A549 (cell line): ENCODE measurements around the gene FAM120B. TPM values are rescaled to one million over a fixed set of nuclear protein-coding genes. Genes with fewer than 3 reads are reported as not detected.

Experiments
- ATAC-seq, 2 experiments: fragments of 200-7000 bp in 1 of 2; fragments of >200 bp in 1 of 2; cut with Nextera tagmentation in 1 of 2; cut with Tn5 transposase in 1 of 2; 3 replicates each; pipeline versions ENCODE4 v1.8.0 to v1.9.1; 2018 to 2020; ENCODE audit warnings: mild to moderate bottlenecking in 1 of 2, moderate library complexity in 1 of 2
- CTCF ChIA-PET: fragments of 300-600 bp; sonication (Branson Sonifier 250); formaldehyde crosslinking; extraction: SDS; loops from one replicate; lab custom pipeline; 2021; ENCODE audit warnings: antibody characterized with exemption, inconsistent platforms; lab: Yijun Ruan, JAX
- POLR2A ChIA-PET: fragments of 350-600 bp; formaldehyde crosslinking; extraction: SDS; loops from one replicate; lab custom pipeline; 2021; ENCODE audit warnings: antibody characterized with exemption, inconsistent platforms; lab: Yijun Ruan, JAX
- DNase-seq, 2 experiments: peaks; one replicate each; pipeline versions ENCODE4 v3.0.0 to v3.0.0-alpha.2; 2011 to 2016; ENCODE audit warnings: low read depth in 1 of 2, low spot score in 1 of 2
- FAIRE-seq: peaks from 2 replicates; lab custom pipeline; 2011; peaks lifted over from hg19 to GRCh38; lab: Jason Lieb, UNC
- H3K27ac ChIP-seq, 2 experiments: fragments of >200 bp; sonication (Bioruptor Twin); formaldehyde crosslinking; 3 replicates each; pipeline ENCODE4 v1.5.1; 2016 to 2017
- H3K4me1 ChIP-seq: fragments of >200 bp; sonication (Bioruptor Twin); formaldehyde crosslinking; 3 replicates; pipeline ENCODE4 v1.6.1; 2016
- H3K4me2 ChIP-seq: fragments of >200 bp; sonication (Bioruptor Twin); formaldehyde crosslinking; 3 replicates; pipeline ENCODE4 v1.6.1; 2016
- H3K4me3 ChIP-seq: fragments of >200 bp; sonication (Bioruptor Twin); formaldehyde crosslinking; 3 replicates; pipeline ENCODE4 v1.5.1; 2016
- H3K9me3 ChIP-seq: fragments of >200 bp; sonication (Bioruptor Twin); formaldehyde crosslinking; 3 replicates; pipeline ENCODE4 v1.6.1; 2016
- FOSB ChIP-seq: fragments of 250-450 bp; sonication (Bioruptor Pico); IDR thresholded peaks from 2 replicates; pipeline ENCODE4 v1.5.0; 2020; ENCODE audit warnings: mild to moderate bottlenecking, moderate library complexity
- HDAC2 ChIP-seq: fragments of 200-600 bp; sonication (generic); IDR thresholded peaks from 2 replicates; pipeline ENCODE4 v1.6.1; 2016
- JUNB ChIP-seq: fragments of >200 bp; sonication (Bioruptor Twin); formaldehyde crosslinking; IDR thresholded peaks from 2 replicates; pipeline ENCODE4 v1.6.1; 2016
- MYC ChIP-seq: IDR thresholded peaks from 2 replicates; pipeline ENCODE4 v1.6.1; 2012; ENCODE audit warnings: mild to moderate bottlenecking, inconsistent platforms, low read length, improper control_type of control experiment, borderline replicate concordance
- NFE2L2 ChIP-seq: fragments of 150-350 bp; conservative IDR thresholded peaks from 2 replicates; pipeline ENCODE4 v1.6.1; 2014; ENCODE audit warnings: low read length
- NR3C1 ChIP-seq: fragments of >200 bp; sonication (Bioruptor Twin); formaldehyde crosslinking; IDR thresholded peaks from 3 replicates; pipeline ENCODE4 v1.6.1; 2017
- PHF8 ChIP-seq: fragments of 200-600 bp; sonication (generic); IDR thresholded peaks from 2 replicates; pipeline ENCODE4 v1.6.1; 2016; ENCODE audit warnings: low read depth, mild to moderate bottlenecking, antibody characterized with exemption, moderate library complexity, borderline replicate concordance
- RAD21 ChIP-seq, 2 experiments: fragments of >200 bp in 1 of 2; sonication (Bioruptor Twin) in 1 of 2; formaldehyde crosslinking in 1 of 2; IDR thresholded peaks in 1 of 2; conservative IDR thresholded peaks in 1 of 2; 2 replicates in 1 of 2; 3 replicates in 1 of 2; pipeline ENCODE4 v1.6.1; 2012 to 2018; ENCODE audit warnings: inconsistent platforms in 1 of 2
- RARB ChIP-seq: fragments of 250-450 bp; sonication (Bioruptor Pico); IDR thresholded peaks from 2 replicates; pipeline ENCODE4 v1.8.0; 2021; ENCODE audit warnings: mild to moderate bottlenecking, moderate library complexity
- RFX5 ChIP-seq: fragments of 450-650 bp; IDR thresholded peaks from 2 replicates; pipeline ENCODE4 v1.7.1; 2014; ENCODE audit warnings: antibody characterized with exemption, mild to moderate bottlenecking, moderate library complexity
- SREBF2 ChIP-seq: fragments of 450-650 bp; IDR thresholded peaks from 2 replicates; pipeline ENCODE4 v1.6.1; 2014; ENCODE audit warnings: mild to moderate bottlenecking, moderate library complexity
- TFCP2L1 ChIP-seq: fragments of 250-450 bp; sonication (Bioruptor Pico); IDR thresholded peaks from 2 replicates; pipeline ENCODE4 v1.5.0; 2021; ENCODE audit warnings: mild to moderate bottlenecking
- TP53 ChIP-seq: fragments of 250-450 bp; sonication (Bioruptor Pico); IDR thresholded peaks from 2 replicates; pipeline ENCODE4 v1.5.0; 2021; ENCODE audit warnings: mild to moderate bottlenecking, moderate library complexity
- WGBS: methylation state at CpG from one replicate; pipeline ENCODE4 v1.1.6; 2017; ENCODE audit errors: missing lambda C conversion rate; 5-methylcytosine and 5-hydroxymethylcytosine counted together
- polyA plus RNA-seq, 4 experiments: library from polyadenylated mRNA; depleted of rRNA in 3 of 4; stranded (reverse); fragments of >200 nt; fragmentation: RNase III in 1 of 4; extraction: RNeasy Plus Mini Kit Qiagen cat#74134 plus additional on column Dnase treatment in 1 of 4; gene quantifications; 2 replicates in 3 of 4; 3 replicates in 1 of 4; pipeline ENCODE4 v1.2.3, GENCODE V29; 2011 to 2017
- TF ChIP-seq, protein P1 (sequence below): fragments of 150-350 bp; IDR thresholded peaks from 2 replicates; pipeline ENCODE4 v1.6.1; 2014; ENCODE audit warnings: low read depth, mild to moderate bottlenecking, low read length
- TF ChIP-seq, protein P2 (sequence below): fragments of 250-450 bp; sonication (Bioruptor Pico); IDR thresholded peaks from 2 replicates; pipeline ENCODE4 v1.5.0; 2021; ENCODE audit warnings: mild to moderate bottlenecking, moderate library complexity, borderline replicate concordance
- TF ChIP-seq, protein P3 (sequence below): IDR thresholded peaks from 2 replicates; pipeline ENCODE4 v1.6.1; 2012
- TF ChIP-seq, protein P4 (sequence below): fragments of 450-650 bp; IDR thresholded peaks from 2 replicates; pipeline ENCODE4 v1.6.1; 2014; ENCODE audit warnings: antibody characterized with exemption
- TF ChIP-seq, protein P5 (sequence below): fragments of >200 bp; sonication (Bioruptor Twin); formaldehyde crosslinking; IDR thresholded peaks from 3 replicates; pipeline ENCODE4 v1.5.1; 2016

Gene FAM120B
- polyA plus RNA-seq, 2 of the 4 experiments (the other 2 are of a cell fraction): 7.0 to 7.7 TPM

DNA sequence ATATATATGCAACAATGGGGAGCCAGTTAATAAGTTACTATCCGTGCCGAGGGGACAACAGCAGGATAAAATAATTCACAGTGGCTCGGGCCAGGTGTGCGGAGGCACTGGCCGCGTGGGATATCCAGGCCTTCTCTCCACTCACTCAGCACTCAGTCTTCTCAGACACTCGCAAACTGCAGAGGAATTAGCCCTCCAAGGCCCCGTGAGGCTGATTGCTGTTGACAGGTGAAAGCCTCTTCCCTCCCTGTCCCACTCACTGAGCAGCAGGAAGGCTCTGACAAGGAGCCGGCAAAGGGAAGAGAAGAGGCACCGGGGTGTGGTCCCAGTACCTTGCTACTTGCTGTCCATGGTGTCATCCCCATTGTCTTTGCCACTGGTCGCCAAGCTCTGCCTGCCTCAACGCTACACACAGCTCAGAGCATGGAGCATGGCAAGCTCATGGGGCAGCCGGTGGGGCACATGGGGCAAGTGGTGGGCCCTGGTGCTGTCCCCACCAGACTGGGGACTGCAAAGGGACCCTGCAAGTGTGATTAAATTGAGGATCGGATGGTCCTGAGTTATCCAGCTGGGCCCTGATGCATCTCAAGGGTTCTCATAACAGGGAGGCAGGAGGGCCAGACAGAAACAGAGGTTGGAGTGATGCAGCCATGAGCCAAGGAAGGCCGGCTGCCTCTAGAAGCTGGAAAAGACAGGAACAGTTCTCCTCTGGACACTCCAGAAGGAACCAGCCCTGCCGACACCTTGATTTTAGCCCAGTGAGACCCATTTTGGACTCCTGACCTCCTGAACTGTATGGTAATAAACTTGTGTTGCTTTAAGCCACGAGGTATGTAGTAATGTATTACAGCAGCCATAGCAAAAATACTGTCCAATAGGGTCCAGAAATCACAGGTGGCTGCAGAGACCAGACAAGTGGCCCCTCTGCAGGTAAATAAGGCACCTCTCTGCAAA, 126.9 kb downstream of the FAM120B start:
- no peak for FAIRE-seq
- H3K27ac ChIP-seq: no peak overlapping the region
- no peak overlapping the region for H3K4me3 ChIP-seq
- H3K4me2 ChIP-seq: no peak overlapping the region
- no peak for ATAC-seq
- peaks cover 6% of the 10 kb centered on the region; the same call in 1 of the 3 replicates for H3K4me1 ChIP-seq
- POLR2A ChIA-PET: no interaction called here
- no peaks in the 10 kb centered on the region for H3K9me3 ChIP-seq
- TF ChIP-seq, protein P1, sequence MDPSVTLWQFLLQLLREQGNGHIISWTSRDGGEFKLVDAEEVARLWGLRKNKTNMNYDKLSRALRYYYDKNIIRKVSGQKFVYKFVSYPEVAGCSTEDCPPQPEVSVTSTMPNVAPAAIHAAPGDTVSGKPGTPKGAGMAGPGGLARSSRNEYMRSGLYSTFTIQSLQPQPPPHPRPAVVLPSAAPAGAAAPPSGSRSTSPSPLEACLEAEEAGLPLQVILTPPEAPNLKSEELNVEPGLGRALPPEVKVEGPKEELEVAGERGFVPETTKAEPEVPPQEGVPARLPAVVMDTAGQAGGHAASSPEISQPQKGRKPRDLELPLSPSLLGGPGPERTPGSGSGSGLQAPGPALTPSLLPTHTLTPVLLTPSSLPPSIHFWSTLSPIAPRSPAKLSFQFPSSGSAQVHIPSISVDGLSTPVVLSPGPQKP: no peak
- no peak for TF ChIP-seq TP53 (CRISPR knock-in tag)
- no peak for TF ChIP-seq TFCP2L1 (CRISPR knock-in tag)
- TF ChIP-seq RFX5: no peak
- TF ChIP-seq NFE2L2: no peak
- TF ChIP-seq, protein P2, sequence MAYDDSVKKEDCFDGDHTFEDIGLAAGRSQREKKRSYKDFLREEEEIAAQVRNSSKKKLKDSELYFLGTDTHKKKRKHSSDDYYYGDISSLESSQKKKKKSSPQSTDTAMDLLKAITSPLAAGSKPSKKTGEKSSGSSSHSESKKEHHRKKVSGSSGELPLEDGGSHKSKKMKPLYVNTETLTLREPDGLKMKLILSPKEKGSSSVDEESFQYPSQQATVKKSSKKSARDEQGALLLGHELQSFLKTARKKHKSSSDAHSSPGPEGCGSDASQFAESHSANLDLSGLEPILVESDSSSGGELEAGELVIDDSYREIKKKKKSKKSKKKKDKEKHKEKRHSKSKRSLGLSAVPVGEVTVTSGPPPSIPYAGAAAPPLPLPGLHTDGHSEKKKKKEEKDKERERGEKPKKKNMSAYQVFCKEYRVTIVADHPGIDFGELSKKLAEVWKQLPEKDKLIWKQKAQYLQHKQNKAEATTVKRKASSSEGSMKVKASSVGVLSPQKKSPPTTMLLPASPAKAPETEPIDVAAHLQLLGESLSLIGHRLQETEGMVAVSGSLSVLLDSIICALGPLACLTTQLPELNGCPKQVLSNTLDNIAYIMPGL (CRISPR knock-in tag): no peak
- no peak for TF ChIP-seq FOSB
- TF ChIP-seq, protein P3, sequence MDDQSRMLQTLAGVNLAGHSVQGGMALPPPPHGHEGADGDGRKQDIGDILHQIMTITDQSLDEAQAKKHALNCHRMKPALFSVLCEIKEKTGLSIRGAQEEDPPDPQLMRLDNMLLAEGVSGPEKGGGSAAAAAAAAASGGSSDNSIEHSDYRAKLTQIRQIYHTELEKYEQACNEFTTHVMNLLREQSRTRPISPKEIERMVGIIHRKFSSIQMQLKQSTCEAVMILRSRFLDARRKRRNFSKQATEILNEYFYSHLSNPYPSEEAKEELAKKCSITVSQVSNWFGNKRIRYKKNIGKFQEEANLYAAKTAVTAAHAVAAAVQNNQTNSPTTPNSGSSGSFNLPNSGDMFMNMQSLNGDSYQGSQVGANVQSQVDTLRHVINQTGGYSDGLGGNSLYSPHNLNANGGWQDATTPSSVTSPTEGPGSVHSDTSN: no peak
- no peak for TF ChIP-seq RAD21 (conservative IDR thresholded peaks at IDR 0.05 in 1 of 2, IDR thresholded peaks at IDR 0.05 in 1 of 2)
- no peak for TF ChIP-seq PHF8
- TF ChIP-seq, protein P4, sequence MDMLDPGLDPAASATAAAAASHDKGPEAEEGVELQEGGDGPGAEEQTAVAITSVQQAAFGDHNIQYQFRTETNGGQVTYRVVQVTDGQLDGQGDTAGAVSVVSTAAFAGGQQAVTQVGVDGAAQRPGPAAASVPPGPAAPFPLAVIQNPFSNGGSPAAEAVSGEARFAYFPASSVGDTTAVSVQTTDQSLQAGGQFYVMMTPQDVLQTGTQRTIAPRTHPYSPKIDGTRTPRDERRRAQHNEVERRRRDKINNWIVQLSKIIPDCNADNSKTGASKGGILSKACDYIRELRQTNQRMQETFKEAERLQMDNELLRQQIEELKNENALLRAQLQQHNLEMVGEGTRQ: no peak
- TF ChIP-seq NR3C1: no peak
- no peak for TF ChIP-seq RARB
- TF ChIP-seq SREBF2: no peak
- no peak for TF ChIP-seq MYC
- TF ChIP-seq, protein P5, sequence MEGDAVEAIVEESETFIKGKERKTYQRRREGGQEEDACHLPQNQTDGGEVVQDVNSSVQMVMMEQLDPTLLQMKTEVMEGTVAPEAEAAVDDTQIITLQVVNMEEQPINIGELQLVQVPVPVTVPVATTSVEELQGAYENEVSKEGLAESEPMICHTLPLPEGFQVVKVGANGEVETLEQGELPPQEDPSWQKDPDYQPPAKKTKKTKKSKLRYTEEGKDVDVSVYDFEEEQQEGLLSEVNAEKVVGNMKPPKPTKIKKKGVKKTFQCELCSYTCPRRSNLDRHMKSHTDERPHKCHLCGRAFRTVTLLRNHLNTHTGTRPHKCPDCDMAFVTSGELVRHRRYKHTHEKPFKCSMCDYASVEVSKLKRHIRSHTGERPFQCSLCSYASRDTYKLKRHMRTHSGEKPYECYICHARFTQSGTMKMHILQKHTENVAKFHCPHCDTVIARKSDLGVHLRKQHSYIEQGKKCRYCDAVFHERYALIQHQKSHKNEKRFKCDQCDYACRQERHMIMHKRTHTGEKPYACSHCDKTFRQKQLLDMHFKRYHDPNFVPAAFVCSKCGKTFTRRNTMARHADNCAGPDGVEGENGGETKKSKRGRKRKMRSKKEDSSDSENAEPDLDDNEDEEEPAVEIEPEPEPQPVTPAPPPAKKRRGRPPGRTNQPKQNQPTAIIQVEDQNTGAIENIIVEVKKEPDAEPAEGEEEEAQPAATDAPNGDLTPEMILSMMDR: no peak
- TF ChIP-seq HDAC2: no peak
- no peak for TF ChIP-seq JUNB
- CTCF ChIA-PET: no interaction called here
- 82% methylated on average over 8 of the region's 17 CpGs for WGBS
- no peak for DNase-seq
